ENCODE results near the gene BIVM.

The BIVM gene

GRCh38 chr13:102800145-102801041 is 1.5 kb downstream of the BIVM start:
- ATAC-seq = peak; percentile 85

GRCh38 chr13:102805680-102806079 is 6.8 kb downstream of the BIVM start:
- ATAC-seq = no peak
- no peak for TF ChIP-seq ISL1 (CRISPR knock-in tag; IDR thresholded peaks at IDR 0.05)
- TF ChIP-seq ZNF8 (CRISPR knock-in tag; IDR thresholded peaks at IDR 0.05) = peak; percentile 95

More at GRCh38 chr13:102800145-102801041, 1.5 kb downstream of the BIVM start:
- TF ChIP-seq ISL1 (CRISPR knock-in tag; IDR thresholded peaks at IDR 0.05) (no peak), TCF4 (CRISPR knock-in tag; IDR thresholded peaks at IDR 0.05; ENCODE audit: borderline replicate concordance) (no peak; the same call in 1 of the 2 replicates), PPARA (CRISPR knock-in tag; IDR thresholded peaks at IDR 0.05; ENCODE audit: borderline replicate concordance) (no peak), OSR1 (CRISPR knock-in tag; IDR thresholded peaks at IDR 0.05) (no peak), ZNF565 (CRISPR knock-in tag; conservative IDR thresholded peaks at IDR 0.05; ENCODE audit: low read depth) (no peak), ZNF8 (CRISPR knock-in tag; IDR thresholded peaks at IDR 0.05) (no peak), CSDC2 (CRISPR knock-in tag; IDR thresholded peaks at IDR 0.05) (no peak)
- TF ChIP-seq, protein P1, sequence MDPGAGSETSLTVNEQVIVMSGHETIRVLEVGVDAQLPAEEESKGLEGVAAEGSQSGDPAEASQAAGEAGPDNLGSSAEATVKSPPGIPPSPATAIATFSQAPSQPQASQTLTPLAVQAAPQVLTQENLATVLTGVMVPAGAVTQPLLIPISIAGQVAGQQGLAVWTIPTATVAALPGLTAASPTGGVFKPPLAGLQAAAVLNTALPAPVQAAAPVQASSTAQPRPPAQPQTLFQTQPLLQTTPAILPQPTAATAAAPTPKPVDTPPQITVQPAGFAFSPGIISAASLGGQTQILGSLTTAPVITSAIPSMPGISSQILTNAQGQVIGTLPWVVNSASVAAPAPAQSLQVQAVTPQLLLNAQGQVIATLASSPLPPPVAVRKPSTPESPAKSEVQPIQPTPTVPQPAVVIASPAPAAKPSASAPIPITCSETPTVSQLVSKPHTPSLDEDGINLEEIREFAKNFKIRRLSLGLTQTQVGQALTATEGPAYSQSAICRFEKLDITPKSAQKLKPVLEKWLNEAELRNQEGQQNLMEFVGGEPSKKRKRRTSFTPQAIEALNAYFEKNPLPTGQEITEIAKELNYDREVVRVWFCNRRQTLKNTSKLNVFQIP (CRISPR knock-in tag; IDR thresholded peaks at IDR 0.05; ENCODE audit: borderline replicate concordance, low read depth) = no peak

DNA sequence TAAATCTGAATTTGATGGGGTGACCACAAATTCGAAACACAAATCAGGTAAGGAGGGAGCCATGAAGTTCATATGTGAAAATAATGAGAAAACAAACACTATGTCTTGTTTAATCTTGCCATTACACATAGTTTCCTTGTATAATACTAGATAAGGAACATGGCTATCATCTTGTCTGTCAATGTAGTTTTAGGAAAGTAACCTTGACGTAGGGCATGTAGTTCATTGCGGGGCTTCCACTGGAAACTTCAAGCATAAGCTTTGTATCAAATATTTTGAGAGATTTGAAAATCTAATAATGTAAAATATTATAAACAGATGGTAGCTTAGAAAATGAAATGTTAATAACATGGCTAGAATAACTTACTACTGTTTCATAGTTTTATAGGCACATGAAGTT is 8.8 kb downstream of the BIVM start:
- peak; percentile 64 for ATAC-seq
- no peak for TF ChIP-seq TOX (CRISPR knock-in tag; IDR thresholded peaks at IDR 0.05; ENCODE audit: borderline replicate concordance)
- TF ChIP-seq ARNTL (CRISPR knock-in tag; IDR thresholded peaks at IDR 0.05; ENCODE audit: borderline replicate concordance, low read depth) = no peak
- TF ChIP-seq ISL1 (CRISPR knock-in tag; IDR thresholded peaks at IDR 0.05) = peak; percentile 74
- no peak for TF ChIP-seq ESRRG (CRISPR knock-in tag; IDR thresholded peaks at IDR 0.05)
- no peak for TF ChIP-seq ZNF70 (CRISPR knock-in tag; IDR thresholded peaks at IDR 0.05)
- no peak for TF ChIP-seq CSDC2 (CRISPR knock-in tag; IDR thresholded peaks at IDR 0.05)
- peak; percentile 41; the same call in 1 of the 2 replicates for TF ChIP-seq CREB5 (CRISPR knock-in tag; IDR thresholded peaks at IDR 0.05; ENCODE audit: low read depth)
- TF ChIP-seq GLIS3 (CRISPR knock-in tag; IDR thresholded peaks at IDR 0.05) = 0 out of 2 replicates have a peak, but pooled peaks have one; percentile 10
- TF ChIP-seq, protein P2, sequence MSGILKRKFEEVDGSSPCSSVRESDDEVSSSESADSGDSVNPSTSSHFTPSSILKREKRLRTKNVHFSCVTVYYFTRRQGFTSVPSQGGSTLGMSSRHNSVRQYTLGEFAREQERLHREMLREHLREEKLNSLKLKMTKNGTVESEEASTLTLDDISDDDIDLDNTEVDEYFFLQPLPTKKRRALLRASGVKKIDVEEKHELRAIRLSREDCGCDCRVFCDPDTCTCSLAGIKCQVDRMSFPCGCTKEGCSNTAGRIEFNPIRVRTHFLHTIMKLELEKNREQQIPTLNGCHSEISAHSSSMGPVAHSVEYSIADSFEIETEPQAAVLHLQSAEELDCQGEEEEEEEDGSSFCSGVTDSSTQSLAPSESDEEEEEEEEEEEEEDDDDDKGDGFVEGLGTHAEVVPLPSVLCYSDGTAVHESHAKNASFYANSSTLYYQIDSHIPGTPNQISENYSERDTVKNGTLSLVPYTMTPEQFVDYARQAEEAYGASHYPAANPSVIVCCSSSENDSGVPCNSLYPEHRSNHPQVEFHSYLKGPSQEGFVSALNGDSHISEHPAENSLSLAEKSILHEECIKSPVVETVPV (CRISPR knock-in tag; IDR thresholded peaks at IDR 0.05) = 0 out of 2 replicates have a peak, but pooled peaks have one; percentile 47
- no peak for TF ChIP-seq OSR1 (CRISPR knock-in tag; IDR thresholded peaks at IDR 0.05)
- TF ChIP-seq PPARA (CRISPR knock-in tag; IDR thresholded peaks at IDR 0.05; ENCODE audit: borderline replicate concordance) = no peak
- peak; percentile 83 for TF ChIP-seq TCF4 (CRISPR knock-in tag; IDR thresholded peaks at IDR 0.05; ENCODE audit: borderline replicate concordance)
- no peak for TF ChIP-seq ZFP30 (CRISPR knock-in tag; IDR thresholded peaks at IDR 0.05)
- TF ChIP-seq BACH2 (CRISPR knock-in tag; IDR thresholded peaks at IDR 0.05; ENCODE audit: borderline replicate concordance) = no peak

DNA sequence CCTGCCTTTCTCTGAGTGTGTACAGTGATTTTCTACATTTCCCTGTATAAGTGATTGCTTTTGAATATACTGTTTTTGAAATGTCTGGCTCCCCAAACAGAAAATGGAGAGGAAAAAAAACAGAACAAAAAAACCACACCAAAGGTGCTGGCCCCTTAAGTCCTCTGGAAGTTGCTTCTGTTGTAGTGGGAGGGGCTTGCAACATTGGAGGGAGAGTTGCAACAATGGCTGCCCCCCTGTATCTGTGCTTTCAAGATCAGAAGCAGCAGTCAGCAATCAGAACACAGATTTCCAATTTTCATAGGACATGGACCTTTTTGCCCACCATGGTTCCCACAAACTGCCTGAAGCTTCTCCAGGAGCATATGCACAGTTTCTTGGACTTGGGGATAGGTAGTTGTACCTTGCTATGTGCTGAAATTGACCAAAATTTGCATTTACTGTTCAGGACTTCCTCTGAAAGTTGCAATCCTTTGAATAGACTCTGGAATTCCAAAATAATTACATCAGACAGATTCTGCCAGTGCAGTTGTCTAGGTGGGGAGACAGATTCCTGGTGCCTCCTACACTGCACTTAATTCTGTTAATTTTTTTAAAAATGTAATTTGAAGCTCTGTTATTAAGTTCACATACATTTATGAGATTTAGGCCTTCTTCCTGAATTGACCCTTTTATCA is 13.8 kb downstream of the BIVM start:
- ATAC-seq = peak; percentile 31; the same call in 2 of the 3 replicates
- TF ChIP-seq BACH2 (CRISPR knock-in tag; IDR thresholded peaks at IDR 0.05; ENCODE audit: borderline replicate concordance) (no peak), OSR1 (CRISPR knock-in tag; IDR thresholded peaks at IDR 0.05) (no peak), ZC3H10 (CRISPR knock-in tag; IDR thresholded peaks at IDR 0.05) (no peak), CSDC2 (CRISPR knock-in tag; IDR thresholded peaks at IDR 0.05) (no peak), GLIS3 (CRISPR knock-in tag; IDR thresholded peaks at IDR 0.05) (no peak), ZFP30 (CRISPR knock-in tag; IDR thresholded peaks at IDR 0.05) (no peak), ZNF8 (CRISPR knock-in tag; IDR thresholded peaks at IDR 0.05) (no peak), ARNTL (CRISPR knock-in tag; IDR thresholded peaks at IDR 0.05; ENCODE audit: borderline replicate concordance, low read depth) (no peak), ZNF565 (CRISPR knock-in tag; conservative IDR thresholded peaks at IDR 0.05; ENCODE audit: low read depth) (no peak), ISL1 (CRISPR knock-in tag; IDR thresholded peaks at IDR 0.05) (no peak), PPARA (CRISPR knock-in tag; IDR thresholded peaks at IDR 0.05; ENCODE audit: borderline replicate concordance) (no peak)
- TF ChIP-seq, protein P2 (CRISPR knock-in tag; IDR thresholded peaks at IDR 0.05) = no peak

All from SK-N-SH treated with all-trans-retinoic acid at 6 μM for 48 hours (cell line).